ENCODE results near the gene DHDDS.

DHDDS gene

GRCh38 chr1:26399034-26399433, 33.1 kb upstream of the DHDDS start:
- no peaks in the 10 kb centered on the region for H3K9me3 ChIP-seq (ENCODE audit: low read depth, low read length)
- no peak for DNase-seq (ENCODE audit: low read depth, low spot score)
- no peak overlapping the region for H3K9ac ChIP-seq (ENCODE audit: insufficient read length)
- H3K27ac ChIP-seq, result no peak overlapping the region
- H3K4me3 ChIP-seq, result no peak overlapping the region
- no peaks in the 10 kb centered on the region for H3K36me3 ChIP-seq (ENCODE audit: insufficient read depth, low read length)
- TF ChIP-seq EZH2 (IDR thresholded peaks at IDR 0.05), result no peak
- TF ChIP-seq POLR2AphosphoS5 (IDR thresholded peaks at IDR 0.05; ENCODE audit: borderline replicate concordance, low read depth, low read length), result no peak
- no peak for TF ChIP-seq FOXP2 (optimal IDR thresholded peaks at IDR 0.05; ENCODE audit: control extremely low read depth, extremely low read length, insufficient read depth)

DNA sequence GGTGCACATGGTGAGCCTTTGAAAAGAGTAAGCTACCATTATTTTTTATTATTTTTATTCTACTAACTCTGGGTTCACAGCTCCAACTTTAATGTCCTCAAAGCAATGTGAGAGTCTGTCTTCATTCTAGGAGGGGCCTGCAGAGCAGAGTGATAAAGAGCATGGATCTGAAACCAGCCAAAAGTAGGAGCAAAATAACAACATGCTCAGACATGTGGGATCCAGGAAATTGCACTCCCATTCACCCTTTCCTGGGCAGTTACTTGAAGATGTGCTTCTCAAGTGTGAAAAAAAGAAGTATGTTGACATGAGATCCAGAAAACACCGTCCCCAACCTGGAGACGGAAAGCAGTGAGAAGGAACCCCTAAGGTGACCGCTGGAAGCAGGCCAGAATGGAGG, 30.2 kb upstream of the DHDDS start:
- H3K4me3 ChIP-seq, result no peak overlapping the region
- DNase-seq (ENCODE audit: low read depth, low spot score), result no peak
- H3K36me3 ChIP-seq (ENCODE audit: insufficient read depth, low read length), result no peaks in the 10 kb centered on the region
- H3K9me3 ChIP-seq (ENCODE audit: low read depth, low read length), result no peaks in the 10 kb centered on the region
- H3K9ac ChIP-seq (ENCODE audit: insufficient read length), result no peak overlapping the region
- no peak for TF ChIP-seq FOXP2 (optimal IDR thresholded peaks at IDR 0.05; ENCODE audit: control extremely low read depth, extremely low read length, insufficient read depth)
- TF ChIP-seq EZH2 (IDR thresholded peaks at IDR 0.05), result no peak
- TF ChIP-seq POLR2AphosphoS5 (IDR thresholded peaks at IDR 0.05; ENCODE audit: borderline replicate concordance, low read depth, low read length), result no peak
- H3K27ac ChIP-seq, result no peak overlapping the region

- Histone ChIP-seq H3K4me3 (no peak overlapping the region), H3K27ac (no peak overlapping the region), H3K36me3 (ENCODE audit: insufficient read depth, low read length) (no peaks in the 10 kb centered on the region), H3K9me3 (ENCODE audit: low read depth, low read length) (no peaks in the 10 kb centered on the region), H3K9ac (ENCODE audit: insufficient read length) (no peak overlapping the region)
- no peak for DNase-seq (ENCODE audit: low read depth, low spot score)
- no peak for TF ChIP-seq FOXP2 (optimal IDR thresholded peaks at IDR 0.05; ENCODE audit: control extremely low read depth, extremely low read length, insufficient read depth)
- no peak for TF ChIP-seq POLR2AphosphoS5 (IDR thresholded peaks at IDR 0.05; ENCODE audit: borderline replicate concordance, low read depth, low read length)
- TF ChIP-seq EZH2 (IDR thresholded peaks at IDR 0.05), result no peak
Measured at GRCh38 chr1:26403656-26404055, 28.5 kb upstream of the DHDDS start.

- Histone ChIP-seq H3K4me3 (no peak overlapping the region), H3K27ac (no peak overlapping the region), H3K9me3 (ENCODE audit: low read depth, low read length) (no peaks in the 10 kb centered on the region), H3K9ac (ENCODE audit: insufficient read length) (no peak overlapping the region), H3K36me3 (ENCODE audit: insufficient read depth, low read length) (no peaks in the 10 kb centered on the region)
- DNase-seq (ENCODE audit: low read depth, low spot score), result no peak
- TF ChIP-seq FOXP2 (optimal IDR thresholded peaks at IDR 0.05; ENCODE audit: control extremely low read depth, extremely low read length, insufficient read depth), result no peak
- no peak for TF ChIP-seq EZH2 (IDR thresholded peaks at IDR 0.05)
- no peak for TF ChIP-seq POLR2AphosphoS5 (IDR thresholded peaks at IDR 0.05; ENCODE audit: borderline replicate concordance, low read depth, low read length)
Measured at GRCh38 chr1:26404641-26405040, 27.5 kb upstream of the DHDDS start.

DNA sequence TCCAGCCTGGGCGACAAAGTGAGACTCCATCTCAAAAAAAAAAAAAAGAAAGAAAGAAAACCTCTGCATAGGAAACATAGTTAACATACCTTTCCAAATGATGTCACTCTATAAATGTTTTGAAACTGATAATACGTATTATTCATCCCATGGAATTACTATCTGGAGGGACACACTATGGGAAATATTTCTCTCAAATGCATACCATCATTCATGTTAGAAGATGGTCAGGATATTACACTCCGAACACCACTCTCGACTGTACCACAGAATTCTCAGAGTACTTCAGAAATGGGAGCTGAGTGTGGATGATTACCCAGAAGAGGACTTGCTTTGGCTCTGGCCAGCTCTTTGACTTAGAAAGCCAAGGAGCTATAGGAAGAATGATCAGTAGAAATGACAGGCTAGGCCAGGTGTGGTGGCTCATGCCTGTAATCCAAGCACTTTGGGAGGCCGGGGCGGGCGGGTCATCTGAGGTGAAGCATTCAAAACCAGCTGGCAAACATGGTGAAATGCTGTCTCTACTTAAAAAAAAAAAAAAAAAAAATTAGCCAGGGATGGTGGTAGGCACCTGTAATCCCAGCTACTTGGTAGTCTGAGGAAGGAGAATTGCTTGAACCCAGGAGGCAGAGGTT, 26.7 kb upstream of the DHDDS start:
- H3K36me3 ChIP-seq (ENCODE audit: insufficient read depth, low read length), result no peaks in the 10 kb centered on the region
- no peak for TF ChIP-seq EZH2 (IDR thresholded peaks at IDR 0.05)
- no peak for TF ChIP-seq FOXP2 (optimal IDR thresholded peaks at IDR 0.05; ENCODE audit: control extremely low read depth, extremely low read length, insufficient read depth)
- no peak for TF ChIP-seq POLR2AphosphoS5 (IDR thresholded peaks at IDR 0.05; ENCODE audit: borderline replicate concordance, low read depth, low read length)
- no peak overlapping the region for H3K27ac ChIP-seq
- DNase-seq (ENCODE audit: low read depth, low spot score), result no peak
- no peaks in the 10 kb centered on the region for H3K9me3 ChIP-seq (ENCODE audit: low read depth, low read length)
- H3K9ac ChIP-seq (ENCODE audit: insufficient read length), result no peak overlapping the region
- H3K4me3 ChIP-seq, result no peak overlapping the region

GRCh38 chr1:26408604-26409003, 23.5 kb upstream of the DHDDS start:
- Histone ChIP-seq H3K4me3 (no peak overlapping the region), H3K36me3 (ENCODE audit: insufficient read depth, low read length) (no peaks in the 10 kb centered on the region), H3K9ac (ENCODE audit: insufficient read length) (no peak overlapping the region), H3K27ac (no peak overlapping the region), H3K9me3 (ENCODE audit: low read depth, low read length) (no peaks in the 10 kb centered on the region)
- TF ChIP-seq POLR2AphosphoS5 (IDR thresholded peaks at IDR 0.05; ENCODE audit: borderline replicate concordance, low read depth, low read length) (no peak), FOXP2 (optimal IDR thresholded peaks at IDR 0.05; ENCODE audit: control extremely low read depth, extremely low read length, insufficient read depth) (no peak), EZH2 (IDR thresholded peaks at IDR 0.05) (no peak)
- peak; percentile 50 for DNase-seq (ENCODE audit: low read depth, low spot score)

- no peak overlapping the region for H3K9ac ChIP-seq (ENCODE audit: insufficient read length)
- H3K4me3 ChIP-seq, result no peak overlapping the region
- no peak for TF ChIP-seq EZH2 (IDR thresholded peaks at IDR 0.05)
- no peak for TF ChIP-seq FOXP2 (optimal IDR thresholded peaks at IDR 0.05; ENCODE audit: control extremely low read depth, extremely low read length, insufficient read depth)
- TF ChIP-seq POLR2AphosphoS5 (IDR thresholded peaks at IDR 0.05; ENCODE audit: borderline replicate concordance, low read depth, low read length), result no peak
- H3K36me3 ChIP-seq (ENCODE audit: insufficient read depth, low read length), result no peaks in the 10 kb centered on the region
- H3K9me3 ChIP-seq (ENCODE audit: low read depth, low read length), result no peaks in the 10 kb centered on the region
- DNase-seq (ENCODE audit: low read depth, low spot score), result no peak
- no peak overlapping the region for H3K27ac ChIP-seq
Measured at GRCh38 chr1:26409191-26409807, 22.8 kb upstream of the DHDDS start.

DNA sequence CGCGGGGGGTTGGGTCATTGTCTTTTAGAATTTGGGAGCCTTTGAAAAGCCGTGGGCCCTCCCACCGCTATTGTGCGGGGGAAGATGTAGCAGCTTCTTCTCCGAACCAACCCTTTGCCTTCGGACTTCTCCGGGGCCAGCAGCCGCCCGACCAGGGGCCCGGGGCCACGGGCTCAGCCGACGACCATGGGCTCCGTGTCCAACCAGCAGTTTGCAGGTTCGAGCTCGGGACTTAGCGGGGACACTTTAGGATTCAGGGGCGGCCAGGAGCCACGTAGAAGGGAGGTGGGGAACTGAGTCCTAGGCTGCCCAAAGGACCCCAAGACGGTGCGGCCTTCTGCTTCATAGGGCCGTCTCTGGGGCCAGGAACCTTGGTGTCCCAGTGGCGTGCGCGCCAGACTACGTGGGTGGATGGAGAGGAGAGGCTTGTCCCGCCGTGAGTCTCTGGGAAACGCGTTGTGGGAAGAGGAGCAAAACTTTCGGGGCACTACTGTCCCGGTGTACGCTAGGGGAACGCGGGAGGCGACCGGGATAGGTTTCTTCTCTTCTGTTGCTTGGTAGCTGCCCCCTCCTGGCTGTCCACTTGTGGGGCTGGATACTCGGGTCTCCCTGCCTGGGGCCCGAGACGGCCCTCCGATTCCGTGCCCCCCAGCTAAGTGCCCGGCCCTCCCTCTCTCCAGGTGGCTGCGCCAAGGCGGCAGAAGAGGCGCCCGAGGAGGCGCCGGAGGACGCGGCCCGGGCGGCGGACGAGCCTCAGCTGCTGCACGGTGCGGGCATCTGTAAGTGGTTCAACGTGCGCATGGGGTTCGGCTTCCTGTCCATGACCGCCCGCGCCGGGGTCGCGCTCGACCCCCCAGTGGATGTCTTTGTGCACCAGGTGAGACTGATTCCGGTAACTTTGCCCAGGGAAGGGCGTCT, 21.2 kb upstream of the DHDDS start, which contains the start of gene LIN28A:
Gene LIN28A (plus strand): TSS at position 112 of the 918 bp plus-strand sequence. CDS start 75 bp downstream, at position 187.
- no peak within 1 kb of the TSS for H3K9ac ChIP-seq (ENCODE audit: insufficient read length)
- no peak within 1 kb of the TSS for H3K27ac ChIP-seq
- no peak for TF ChIP-seq EZH2 (IDR thresholded peaks at IDR 0.05)
- no peak for TF ChIP-seq POLR2AphosphoS5 (IDR thresholded peaks at IDR 0.05; ENCODE audit: borderline replicate concordance, low read depth, low read length)
- no peak for TF ChIP-seq FOXP2 (optimal IDR thresholded peaks at IDR 0.05; ENCODE audit: control extremely low read depth, extremely low read length, insufficient read depth)
- no peaks in the 10 kb centered on the region for H3K36me3 ChIP-seq (ENCODE audit: insufficient read depth, low read length)
- H3K9me3 ChIP-seq (ENCODE audit: low read depth, low read length), result no peaks in the 10 kb centered on the region
- H3K4me3 ChIP-seq, result no peak within 1 kb of the TSS
- no peak for DNase-seq (ENCODE audit: low read depth, low spot score)
